COLO829 (cell line): ENCODE data around the gene CRYGC.
"Not testable (repeated sequence)": the region's sequence is repeated elsewhere in the genome, so short reads cannot be mapped to it uniquely, and the experiment has no call there.

ENCODE experiments used
- DNase-seq: peaks from one replicate; pipeline ENCODE4 v3.0.0; 2012; ENCODE audit warnings: low spot score

The CRYGC gene

DNA sequence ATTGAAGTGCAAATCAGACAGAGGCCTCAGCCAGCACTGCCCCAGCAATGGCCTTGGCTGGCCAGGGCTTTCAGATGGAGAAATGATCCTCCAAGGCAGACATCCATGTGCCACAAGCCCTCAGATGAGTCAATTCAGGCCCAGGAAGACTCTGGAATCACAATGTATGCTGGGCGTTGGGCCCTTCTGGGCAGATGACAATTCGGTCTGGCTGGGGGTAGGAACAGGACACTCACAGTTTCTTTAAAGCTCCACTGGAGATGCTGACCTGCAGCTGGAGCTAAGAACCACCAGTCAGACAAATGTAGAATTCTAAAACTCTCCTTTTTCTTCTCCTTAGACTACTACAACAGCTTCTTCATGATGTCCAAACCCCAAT is 7.1 kb upstream of the CRYGC start:
- no peak for DNase-seq

DNA sequence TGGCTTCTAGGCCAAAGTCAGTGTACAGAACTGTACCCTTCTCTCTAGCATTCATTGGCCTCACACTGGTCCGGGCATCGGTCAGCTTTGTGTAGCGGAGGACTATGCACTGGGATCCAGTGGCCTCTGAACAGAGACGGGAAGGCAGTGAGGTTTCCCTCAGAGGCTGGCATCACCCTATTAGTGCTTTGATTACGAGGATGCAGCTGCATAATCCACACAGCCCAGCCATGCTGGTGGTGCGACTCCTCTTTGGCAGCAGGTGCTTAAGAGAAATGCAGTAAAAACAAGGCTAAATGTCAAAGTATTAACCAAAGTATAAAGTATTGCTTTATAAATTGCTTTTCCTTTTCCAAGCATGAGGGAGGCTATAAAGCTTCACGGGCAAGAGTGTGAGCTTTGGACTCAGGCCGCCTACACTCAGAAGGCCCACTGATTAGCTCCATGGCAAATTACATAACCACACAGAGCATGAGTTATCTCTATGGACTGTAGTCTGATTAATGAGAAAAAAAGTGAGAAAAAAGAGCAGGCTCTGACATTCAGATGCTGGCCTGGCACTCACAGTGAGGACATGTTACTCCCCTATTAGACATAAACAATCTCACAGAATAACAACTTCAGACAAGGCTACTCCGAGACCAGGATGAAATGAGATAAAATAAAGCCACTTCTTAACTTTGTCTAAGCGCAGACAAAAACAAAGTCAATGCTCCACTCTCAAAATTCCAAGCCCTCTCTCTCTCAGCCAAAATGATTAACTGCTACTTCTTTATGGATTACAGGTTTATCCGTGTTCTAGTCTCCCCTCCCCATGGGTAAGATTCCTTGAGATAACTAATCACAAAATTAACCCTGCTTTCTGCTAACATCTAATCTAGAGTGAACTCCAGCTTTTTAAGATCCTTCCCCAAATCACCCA is 6.4 kb upstream of the CRYGC start:
- no peak for DNase-seq

DNA sequence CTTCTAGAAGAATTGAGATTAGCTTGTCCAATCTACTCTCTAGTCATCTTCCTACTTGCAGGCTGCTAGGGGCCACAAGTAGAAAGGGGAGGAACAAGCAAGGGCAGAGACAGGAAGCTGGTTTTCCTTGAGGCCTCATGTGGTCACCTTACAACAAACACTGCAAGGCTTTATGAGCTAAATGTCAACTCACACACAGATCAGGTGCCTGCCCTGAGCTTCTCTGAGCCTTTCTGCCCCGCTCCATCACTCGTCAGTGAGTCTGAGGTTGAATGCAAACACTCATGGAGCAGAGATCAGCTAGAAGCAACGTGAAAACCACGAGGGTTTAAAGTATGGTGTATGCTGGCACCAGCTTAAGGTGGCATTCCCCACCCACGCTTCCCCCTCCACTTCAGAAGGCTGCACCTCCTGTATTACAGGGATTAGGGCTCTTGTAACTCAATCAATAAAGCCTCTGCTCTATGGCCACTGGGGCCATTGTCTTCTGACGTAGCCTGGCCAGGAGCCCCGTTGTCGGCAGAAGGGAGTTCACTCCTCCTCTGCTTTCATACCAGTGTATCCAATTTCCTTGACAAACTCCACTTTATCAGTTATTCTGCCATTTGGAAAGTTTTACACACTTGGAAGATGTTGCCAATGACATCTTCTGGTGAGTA is 5.4 kb upstream of the CRYGC start:
- peak; percentile 10 for DNase-seq

DNA sequence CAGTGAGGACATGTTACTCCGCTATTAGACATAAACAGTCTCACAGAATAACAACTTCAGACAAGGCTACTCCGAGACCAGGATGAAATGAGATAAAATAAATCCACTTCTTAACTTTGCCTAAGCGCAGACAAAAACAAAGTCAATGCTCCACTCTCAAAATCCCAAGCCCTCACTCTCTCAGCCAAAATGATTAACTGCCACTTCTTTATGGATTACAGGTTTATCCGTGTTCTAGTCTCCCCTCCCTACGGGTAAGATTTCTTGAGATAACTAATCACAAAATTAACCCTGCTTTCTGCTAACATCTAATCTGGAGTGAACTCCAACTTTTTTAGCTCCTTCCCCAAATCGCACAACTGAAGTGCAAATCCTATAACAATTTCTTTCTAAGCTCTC is 1.1 kb upstream of the CRYGC start:
- DNase-seq = no peak

DNA sequence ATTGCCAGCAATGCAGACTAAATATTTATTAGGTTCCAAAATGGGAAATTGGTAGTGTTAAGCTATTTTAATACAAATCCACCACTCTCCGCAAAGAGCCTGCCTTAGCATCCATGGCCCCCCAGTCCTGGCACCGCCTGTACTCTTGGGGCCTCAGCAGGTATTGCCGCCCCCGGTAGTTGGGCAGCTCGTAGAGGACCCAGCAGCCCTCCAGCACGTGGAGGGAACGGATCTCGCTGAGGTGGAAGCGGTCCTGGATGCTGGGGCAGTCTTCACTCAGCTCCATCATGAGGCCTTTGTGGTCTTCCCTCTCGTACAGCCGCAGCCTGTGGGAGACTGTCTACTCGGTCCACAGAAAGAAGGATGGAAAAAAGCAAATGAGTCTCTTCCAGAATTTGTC is 1.5 kb downstream of the CRYGC start:
- no peak for DNase-seq

DNA sequence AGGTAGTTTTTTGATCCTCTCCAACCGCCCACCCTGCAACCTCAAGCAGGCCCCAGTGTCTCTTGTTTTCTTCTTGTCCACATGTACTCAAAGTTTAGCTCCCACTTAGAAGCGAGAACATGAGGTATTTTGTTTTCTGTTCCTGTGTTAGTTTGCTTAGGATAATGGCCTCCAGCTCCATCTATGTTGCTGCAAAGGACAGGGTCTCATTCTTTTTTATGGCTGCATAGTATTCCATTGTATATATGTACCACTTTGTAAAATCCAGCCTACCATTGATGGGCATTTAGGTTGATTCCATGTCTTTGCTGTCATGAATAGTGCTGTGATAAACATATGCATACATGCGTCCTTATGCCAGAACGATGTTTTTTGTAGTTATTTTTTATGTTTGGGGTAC is 2.5 kb downstream of the CRYGC start:
- DNase-seq = no peak

DNA sequence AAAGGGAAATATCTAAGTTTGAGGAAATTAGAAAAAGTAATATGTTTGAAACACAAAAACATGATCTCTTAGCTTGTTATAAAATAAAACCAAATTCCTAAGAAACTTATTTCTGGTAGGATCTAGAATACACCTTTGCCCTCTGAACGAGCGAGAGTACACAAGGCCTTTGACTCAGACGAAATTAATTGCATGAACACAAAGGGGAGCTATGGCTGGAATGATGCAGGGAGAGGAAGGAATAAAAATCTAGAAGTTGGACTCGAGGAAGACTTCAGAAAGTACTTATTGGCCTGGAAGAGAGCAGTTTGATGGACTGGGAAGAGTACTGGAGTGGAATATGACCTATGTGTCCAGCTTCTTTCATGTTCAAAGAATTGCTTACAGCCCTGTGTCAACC is 4.4 kb downstream of the CRYGC start:
- no peak for DNase-seq

DNA sequence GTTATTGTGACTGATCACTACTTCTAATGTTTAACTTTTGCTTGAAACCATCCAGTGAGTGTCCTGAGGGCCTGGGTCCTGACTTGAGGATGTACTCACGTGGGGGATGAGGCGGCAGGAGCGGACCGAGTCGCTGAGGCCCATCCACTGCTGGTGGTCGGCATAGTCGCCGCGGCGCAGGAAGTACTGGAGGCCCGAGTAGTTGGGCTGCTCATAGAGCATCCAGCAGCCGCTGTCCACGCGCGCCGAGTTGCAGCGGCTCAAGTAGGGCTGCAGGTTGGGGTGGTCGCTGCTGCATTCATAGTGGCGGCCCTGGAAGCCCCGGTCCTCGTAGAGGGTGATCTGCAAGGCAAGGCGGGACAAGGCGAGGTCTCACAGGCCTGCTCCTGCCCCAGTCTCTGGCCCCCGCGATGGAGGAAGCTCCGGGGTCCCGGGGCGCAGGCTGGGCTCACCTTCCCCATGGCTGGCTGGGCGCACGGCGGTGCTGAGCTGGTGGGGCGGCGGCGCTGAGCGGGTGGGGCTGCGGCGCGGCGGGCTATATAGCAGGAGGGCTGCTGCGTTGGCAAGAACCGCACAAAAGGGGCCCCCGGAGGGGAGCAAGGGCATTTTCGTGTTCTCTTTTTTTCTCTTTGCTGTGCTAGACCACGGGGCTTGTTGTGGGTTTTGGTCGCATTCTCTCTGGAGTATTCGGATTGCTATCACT is 5.5 kb downstream of the CRYGC start, which contains the start of gene CRYGD:
CRYGD (minus strand) TSS at position 512 of the 703 bp plus-strand sequence; CDS start at position 461, 51 bp downstream.
- not testable (repeated sequence) for DNase-seq

DNA sequence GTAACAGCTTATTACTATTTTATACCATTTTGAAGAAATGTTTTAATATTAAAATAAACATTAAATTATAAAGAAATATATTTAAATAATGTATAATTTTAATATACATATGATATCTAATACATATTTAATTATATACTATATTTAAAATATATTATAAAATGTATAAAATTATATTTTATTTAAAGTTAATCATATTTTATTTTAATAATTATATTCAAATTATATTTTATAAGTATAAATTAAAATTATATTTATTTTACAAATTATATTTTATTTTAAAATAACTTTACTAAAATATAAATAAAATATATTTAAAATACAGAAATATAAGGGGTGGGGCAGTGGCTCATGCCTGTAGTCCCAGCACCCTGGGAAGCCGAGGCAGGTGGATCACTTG is 7.4 kb downstream of the CRYGC start:
- no peak for DNase-seq

DNA sequence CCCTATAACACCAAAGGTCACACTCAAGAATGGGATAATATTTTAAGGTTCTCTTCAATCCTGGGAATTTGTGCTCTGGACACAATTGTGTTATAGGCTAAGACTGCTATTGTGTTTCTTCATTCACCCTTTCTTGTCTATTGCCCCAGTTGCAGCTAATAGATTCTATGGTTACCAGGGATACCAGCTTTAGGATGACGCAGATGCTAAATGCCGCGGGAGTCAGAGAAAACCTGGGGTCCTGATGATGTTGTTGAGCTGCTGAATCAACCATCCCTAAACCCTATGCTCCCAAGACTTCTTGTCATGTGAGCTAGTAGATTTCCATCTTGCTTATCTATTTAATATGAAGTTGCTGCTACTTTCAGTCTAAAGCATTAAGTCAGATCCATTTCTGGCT is 10.7 kb downstream of the CRYGC start:
- DNase-seq = no peak

DNA sequence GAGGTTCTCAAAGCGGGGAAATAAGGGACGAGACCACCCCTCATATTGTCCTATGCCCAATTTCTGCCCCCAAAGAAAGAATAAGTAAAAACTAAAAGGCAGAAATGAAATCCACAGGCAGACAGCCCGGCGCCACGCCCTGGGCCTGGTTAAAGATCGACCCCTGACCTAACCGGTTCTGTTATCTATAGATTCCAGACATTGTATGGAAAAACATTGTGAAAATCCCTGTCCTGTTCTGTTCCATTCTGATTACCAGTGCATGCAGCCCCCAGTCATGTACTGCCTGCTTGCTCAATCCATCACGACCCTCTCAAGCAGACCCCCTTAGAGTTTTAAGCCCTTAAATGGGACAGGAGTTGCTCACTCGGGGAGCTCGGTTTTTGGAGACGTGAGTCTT is 12.2 kb downstream of the CRYGC start:
- DNase-seq = not testable (repeated sequence)

DNA sequence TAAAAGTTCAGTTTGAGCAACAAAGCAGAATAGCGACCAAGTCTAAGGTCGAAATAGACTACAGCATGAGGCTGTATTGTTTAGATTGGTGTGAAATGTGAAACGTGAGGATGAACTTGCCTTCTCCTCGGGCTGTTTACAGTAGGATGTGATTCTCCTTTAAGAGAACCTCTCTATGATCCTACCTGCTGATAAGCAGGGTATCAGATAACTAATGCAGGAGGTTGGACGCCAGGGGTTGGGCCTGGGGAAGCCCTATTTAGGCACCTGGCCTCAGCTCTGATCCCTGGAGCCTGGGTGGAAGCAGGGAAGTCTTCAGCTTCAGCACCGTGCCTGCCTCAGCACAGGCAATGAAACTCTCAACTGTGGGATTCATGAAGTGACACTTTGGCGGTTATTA is 16.7 kb downstream of the CRYGC start:
- no peak for DNase-seq

DNA sequence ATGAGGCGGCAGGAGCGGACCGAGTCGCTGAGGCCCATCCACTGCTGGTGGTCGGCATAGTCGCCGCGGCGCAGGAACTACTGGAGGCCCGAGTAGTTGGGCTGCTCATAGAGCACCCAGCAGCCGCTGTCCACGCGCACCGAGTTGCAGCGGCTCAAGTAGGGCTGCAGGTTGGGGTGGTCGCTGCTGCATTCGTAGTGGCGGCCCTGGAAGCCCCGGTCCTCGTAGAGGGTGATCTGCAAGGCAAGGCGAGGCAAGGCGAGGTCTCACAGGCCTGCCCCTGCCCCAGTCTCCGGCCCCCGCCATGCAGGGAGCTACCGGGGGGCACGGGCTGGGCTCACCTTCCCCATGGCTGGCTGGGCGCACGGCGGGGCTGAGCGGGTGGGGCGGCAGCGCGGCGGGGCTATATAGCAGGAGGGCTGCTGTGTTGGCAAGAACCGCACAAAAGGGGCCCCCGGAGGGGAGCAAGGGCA is 17.3 kb downstream of the CRYGC start:
- not testable (repeated sequence) for DNase-seq

DNA sequence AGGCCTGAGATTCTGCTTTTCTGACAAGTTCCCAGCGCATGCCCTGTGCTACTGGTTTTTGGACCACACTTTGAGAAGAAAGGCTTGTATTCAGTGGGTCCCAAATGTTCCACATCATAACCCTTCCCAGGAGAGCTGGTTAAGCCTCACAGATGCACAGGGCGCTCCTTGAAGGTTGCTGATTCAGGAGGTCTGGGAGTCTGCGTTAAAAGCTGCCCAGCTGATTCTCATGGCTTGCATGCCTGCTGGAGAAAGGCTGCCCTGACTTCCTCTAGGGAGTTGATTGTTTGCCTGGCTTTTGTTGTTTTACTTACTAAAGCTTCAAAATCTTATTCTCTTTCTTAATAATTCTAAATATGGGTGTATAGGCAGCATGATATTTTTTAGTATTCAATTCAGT is 26.0 kb downstream of the CRYGC start:
- DNase-seq = no peak

DNA sequence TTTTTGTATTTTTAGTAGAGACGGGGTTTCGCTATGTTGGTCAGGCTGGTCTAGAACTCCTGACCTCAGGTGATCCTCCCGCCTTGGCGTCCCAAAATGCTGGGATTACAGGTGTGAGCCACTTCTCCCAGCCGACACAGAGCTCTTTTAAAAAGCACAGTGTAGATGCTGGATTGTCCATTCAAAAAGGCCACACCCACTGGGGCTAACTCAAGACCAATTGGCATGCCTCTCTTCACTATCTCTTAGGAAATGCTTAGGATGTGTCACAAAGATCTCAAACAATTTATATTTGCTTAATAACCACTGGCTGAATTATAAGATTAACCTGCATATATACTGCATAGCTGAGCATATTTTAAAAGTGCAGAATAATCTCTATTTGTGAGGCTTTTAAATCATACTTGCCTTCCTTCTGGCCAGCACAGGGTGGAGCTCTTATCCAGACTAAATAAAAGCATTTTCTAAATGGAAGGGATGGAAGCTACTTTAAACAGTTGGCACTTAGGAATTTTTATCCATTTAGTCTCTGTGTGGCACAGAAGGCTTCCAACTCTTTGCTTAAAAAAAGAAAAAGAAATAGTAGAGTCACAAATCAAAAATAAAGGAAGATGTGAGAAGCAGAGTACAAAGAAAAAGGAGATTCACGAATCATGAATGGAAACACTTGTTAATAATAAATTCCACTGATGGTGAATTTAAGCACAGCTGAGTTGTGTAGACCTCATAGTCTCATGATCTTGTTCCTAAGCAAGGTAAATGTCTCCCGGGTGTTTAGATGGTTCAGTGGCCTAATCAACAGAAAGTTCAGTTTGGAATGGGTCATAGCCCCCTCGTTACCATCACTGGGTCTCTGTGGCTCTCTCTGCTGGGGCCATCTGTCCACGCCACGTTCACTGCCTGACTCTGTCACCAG is 27.7 kb downstream of the CRYGC start:
- DNase-seq = peak; percentile 50

DNA sequence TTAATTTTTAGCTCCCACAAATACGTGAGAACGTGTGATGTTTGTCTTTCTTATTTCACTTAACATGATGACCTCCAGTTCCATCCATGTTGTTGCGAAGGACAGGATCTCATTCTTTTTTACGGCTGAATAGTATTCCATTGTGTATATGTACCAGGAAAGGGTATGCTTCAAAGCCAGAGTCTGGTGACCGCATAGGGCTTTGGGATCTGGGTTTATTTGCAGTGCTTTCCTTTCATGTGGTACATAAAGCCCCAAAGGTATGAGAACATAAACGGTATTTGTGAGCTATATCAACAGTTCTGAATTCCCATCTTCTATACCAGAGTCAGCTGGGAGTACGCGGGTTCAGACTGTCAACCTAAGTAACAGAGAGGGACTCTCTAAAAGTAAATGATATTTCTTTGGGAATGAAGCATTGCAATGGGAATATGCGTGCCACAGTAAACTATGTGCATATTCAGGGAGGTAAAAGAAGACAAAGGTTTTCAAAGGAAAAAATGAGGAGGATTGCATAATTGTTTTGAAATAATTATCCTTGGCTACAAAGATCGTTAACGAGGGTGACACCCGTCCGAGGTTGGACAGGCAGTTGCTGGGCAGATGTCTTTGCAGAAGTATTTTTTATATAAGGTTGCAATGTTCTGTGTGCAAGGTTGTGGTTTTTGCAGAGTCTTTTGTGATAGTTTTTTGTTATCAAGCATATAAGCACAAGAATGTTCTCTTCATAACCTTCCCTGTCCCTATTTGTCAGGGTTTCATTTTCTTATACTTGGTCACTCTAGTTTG is 29.8 kb downstream of the CRYGC start:
- DNase-seq = no peak

DNA sequence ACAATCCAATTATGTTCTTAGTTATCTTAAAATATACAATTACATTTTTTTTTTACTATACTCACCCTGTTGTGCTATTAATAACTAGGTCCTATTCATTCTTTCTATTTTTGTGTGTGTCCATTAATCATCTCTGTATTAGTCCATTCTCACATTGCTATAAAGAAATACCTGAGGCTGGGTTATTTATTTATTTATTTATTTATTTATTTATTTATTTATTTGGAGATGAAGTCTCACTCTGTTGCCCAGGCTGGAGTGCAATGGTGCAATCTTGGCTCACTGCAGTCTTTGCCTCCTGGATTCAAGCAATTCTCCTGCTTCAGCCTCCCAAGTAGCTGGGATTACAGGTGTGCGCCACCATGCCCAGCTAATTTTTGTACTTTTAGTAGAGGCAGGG is 30.9 kb downstream of the CRYGC start:
- DNase-seq = not testable (repeated sequence)

DNA sequence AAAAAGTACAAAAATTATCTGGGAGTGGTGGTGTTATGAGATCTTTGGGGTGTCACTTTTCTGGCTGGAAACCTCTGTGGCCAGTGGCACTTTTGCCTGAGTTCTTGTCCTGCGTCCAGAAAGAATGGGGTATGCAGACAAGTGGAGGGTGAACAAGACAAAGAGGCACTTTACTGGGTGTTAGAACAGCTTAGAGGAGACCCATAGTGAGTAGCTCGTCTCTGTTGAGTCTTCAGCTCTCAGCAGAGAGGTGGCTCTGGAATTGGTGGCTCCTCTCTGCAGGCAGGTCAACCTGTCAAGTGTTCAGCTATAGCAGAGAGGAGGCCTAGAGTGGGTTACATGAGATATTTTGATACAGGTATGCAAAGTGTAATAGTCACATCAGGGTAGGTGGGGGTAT is 31.4 kb downstream of the CRYGC start:
- no peak for DNase-seq

DNA sequence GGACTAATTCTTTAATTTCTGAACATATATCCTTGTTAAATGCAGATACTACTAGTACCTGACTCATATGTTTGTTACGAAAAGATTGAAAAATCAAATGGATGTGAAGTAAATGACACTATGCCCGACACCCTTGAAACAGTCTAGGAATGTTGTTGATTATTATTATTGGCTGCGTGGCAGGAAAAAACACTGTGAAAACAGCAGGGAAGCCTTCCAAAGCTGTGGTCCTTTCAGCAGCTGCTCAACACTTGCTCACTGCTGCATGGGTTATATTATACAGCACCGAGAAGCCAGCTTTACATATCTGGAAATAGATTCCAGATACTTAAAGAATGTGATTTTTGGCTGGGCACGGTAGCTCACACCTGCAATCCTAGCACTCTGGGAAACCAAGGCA is 31.8 kb downstream of the CRYGC start:
- DNase-seq = no peak

DNA sequence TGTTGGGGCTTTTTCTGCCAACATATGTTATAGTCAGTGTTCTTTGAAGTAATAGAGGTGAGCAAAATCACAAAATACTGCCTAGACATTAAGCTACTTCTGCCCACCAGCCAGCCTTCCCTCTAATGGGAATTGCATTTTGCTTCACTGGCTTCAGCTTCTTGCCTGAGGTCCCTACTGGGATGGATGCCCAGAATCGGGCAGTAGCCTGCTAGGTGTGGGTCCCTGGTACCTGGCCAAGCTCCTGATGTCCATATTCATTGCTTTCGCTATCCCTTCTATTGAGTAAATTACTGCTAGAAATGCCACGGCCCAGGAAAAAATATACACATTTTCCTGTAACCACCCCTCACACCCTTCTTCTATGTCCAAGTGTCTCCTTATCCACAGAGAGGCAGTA is 32.3 kb downstream of the CRYGC start:
- no peak for DNase-seq

DNA sequence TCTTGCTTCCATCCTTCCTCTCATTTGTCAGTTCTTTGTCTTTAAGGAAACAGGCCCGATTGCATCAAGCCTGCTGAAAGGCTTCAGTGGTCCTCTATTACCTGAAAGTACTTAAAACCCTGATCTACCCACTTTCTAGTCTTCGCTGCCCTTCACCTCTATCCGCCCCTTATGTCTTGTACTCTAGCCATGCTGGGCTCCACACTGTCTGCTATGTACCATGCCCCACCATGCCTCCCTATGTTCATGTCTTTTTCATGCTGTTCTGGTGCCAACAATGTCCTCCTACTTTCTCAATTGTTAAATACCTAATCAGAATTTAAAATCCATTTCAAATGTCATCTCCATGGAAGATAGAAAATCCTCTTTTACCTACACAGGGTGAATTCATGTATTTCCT is 33.5 kb downstream of the CRYGC start:
- no peak for DNase-seq
